Type B pancreatic cell (in vitro differentiated cells): Measurements from ENCODE around the gene MITD1. TPM values are rescaled to one million over a fixed set of nuclear protein-coding genes. Genes with fewer than 3 reads are reported as not detected.

Source experiments
- DNase-seq: peaks from one replicate; pipeline ENCODE4 v3.0.0; 2021; ENCODE audit warnings: mixed read lengths; ENCODE audit not compliant: unreplicated experiment; ENCODE audit errors: extremely low spot score
- H3K27ac Mint-ChIP-seq: 2 replicates; pipeline ENCODE4 v1.8.0; 2021; ENCODE audit warnings: mild to moderate bottlenecking, mixed read lengths
- H3K27me3 Mint-ChIP-seq: 2 replicates; pipeline ENCODE4 v1.8.0; 2021; ENCODE audit warnings: mixed read lengths
- H3K36me3 Mint-ChIP-seq: 2 replicates; pipeline ENCODE4 v1.8.0; 2021; ENCODE audit warnings: mixed read lengths
- H3K4me1 Mint-ChIP-seq: one replicate; pipeline ENCODE4 v1.8.0; 2021; ENCODE audit warnings: mixed read lengths; ENCODE audit not compliant: unreplicated experiment
- H3K4me3 Mint-ChIP-seq: 2 replicates; pipeline ENCODE4 v1.8.0; 2021; ENCODE audit warnings: mild to moderate bottlenecking, mixed read lengths
- H3K9me3 Mint-ChIP-seq: 2 replicates; pipeline ENCODE4 v1.8.0; 2021; ENCODE audit warnings: mixed read lengths
- total RNA-seq: library from RNA; stranded (reverse); gene quantifications from 2 replicates; pipeline ENCODE4 v1.2.1, GENCODE V29; 2021; ENCODE audit warnings: low replicate concordance
- TF ChIP-seq, protein P1 (sequence below): fragments of 200-600 bp; sonication (generic); conservative IDR thresholded peaks from 2 replicates; pipeline ENCODE4 v1.5.0; 2021; ENCODE audit warnings: antibody characterized with exemption, mild to moderate bottlenecking

Gene MITD1
- total RNA-seq, 1 donor from 2014 or later, result 30.0 TPM

DNA sequence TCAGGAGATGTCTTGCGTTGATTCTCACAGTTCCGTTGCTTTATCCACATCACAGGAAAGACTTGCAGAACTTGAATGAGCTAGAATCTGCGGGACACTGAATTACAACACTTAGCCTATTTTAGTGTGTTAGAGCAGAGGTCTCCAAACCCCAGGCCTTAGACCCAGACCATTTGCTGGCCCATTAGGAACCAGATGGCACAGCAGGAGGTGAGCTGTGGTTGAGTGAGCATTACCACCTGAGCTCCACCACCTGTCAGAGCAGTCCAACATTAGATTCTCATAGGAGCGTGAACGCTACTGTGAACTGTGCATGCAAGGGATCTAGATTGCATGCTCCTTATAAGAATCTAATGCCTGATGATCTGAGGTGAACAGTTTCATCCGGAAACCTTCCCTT lies 4.0 kb upstream of the MITD1 start:
- H3K36me3 Mint-ChIP-seq, result peaks cover 14% of the 10 kb centered on the region
- no peak for DNase-seq
- peaks cover 28% of the 10 kb centered on the region for H3K4me1 Mint-ChIP-seq

DNA sequence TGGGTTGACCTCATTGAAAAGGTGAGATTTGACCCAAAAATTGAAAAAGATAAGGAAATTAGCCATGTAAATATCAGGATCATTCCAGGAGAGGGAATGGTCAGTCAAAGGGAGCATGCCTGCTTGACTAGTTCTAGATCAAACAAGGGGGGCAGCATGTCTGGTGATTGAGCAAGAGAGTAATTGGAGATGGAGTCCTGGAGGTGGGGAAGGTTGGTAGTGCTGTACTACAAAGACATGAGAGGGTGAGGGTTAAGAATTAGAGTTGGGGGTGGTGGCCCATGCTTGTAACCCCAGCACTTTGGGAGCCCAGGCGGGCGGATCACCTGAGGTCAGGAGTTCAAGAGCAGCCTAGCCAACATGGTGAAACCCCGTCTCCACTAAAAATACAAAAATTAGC lies 2.2 kb upstream of the MITD1 start:
- peaks cover 7% of the 10 kb centered on the region for H3K36me3 Mint-ChIP-seq
- H3K9me3 Mint-ChIP-seq, result no peaks in the 10 kb centered on the region
- no peak overlapping the region for H3K27ac Mint-ChIP-seq
- peak overlapping the region; percentile 56 for H3K4me3 Mint-ChIP-seq
- no peaks in the 10 kb centered on the region for H3K27me3 Mint-ChIP-seq
- DNase-seq, result no peak
- peaks cover 37% of the 10 kb centered on the region for H3K4me1 Mint-ChIP-seq
- TF ChIP-seq, protein P1, sequence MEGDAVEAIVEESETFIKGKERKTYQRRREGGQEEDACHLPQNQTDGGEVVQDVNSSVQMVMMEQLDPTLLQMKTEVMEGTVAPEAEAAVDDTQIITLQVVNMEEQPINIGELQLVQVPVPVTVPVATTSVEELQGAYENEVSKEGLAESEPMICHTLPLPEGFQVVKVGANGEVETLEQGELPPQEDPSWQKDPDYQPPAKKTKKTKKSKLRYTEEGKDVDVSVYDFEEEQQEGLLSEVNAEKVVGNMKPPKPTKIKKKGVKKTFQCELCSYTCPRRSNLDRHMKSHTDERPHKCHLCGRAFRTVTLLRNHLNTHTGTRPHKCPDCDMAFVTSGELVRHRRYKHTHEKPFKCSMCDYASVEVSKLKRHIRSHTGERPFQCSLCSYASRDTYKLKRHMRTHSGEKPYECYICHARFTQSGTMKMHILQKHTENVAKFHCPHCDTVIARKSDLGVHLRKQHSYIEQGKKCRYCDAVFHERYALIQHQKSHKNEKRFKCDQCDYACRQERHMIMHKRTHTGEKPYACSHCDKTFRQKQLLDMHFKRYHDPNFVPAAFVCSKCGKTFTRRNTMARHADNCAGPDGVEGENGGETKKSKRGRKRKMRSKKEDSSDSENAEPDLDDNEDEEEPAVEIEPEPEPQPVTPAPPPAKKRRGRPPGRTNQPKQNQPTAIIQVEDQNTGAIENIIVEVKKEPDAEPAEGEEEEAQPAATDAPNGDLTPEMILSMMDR, result no peak

More for the DNA sequence above, 4.0 kb upstream of the MITD1 start:
- no peaks in the 10 kb centered on the region for H3K27me3 Mint-ChIP-seq
- H3K4me3 Mint-ChIP-seq, result no peak overlapping the region
- no peak overlapping the region for H3K27ac Mint-ChIP-seq
- TF ChIP-seq, protein P1, result no peak
- no peaks in the 10 kb centered on the region for H3K9me3 Mint-ChIP-seq

DNA sequence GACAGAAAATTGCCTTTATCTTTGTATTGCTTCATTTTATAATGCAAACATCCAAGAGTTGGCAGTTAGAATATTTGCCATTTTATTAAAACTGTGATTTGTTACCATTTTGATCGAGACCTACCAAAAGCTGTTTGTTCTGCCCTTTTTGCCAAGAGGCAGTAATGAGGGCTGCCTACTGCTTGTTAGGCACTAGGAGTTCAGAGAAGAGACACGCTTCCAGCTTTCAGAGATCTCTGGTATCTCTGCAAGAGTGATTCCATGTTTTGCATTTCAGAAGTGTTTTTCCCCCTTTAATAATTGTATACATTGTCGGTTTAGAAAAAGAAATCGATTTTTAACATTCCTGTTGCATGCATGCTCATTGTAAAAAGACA lies 754 bp upstream of the MITD1 start:
- no peak for DNase-seq
- TF ChIP-seq, protein P1, result no peak
- Mint-ChIP-seq H3K27me3 (no peaks in the 10 kb centered on the region), H3K27ac (peak overlapping the region; percentile 94), H3K9me3 (no peaks in the 10 kb centered on the region), H3K4me1 (peaks cover 37% of the 10 kb centered on the region), H3K4me3 (peak overlapping the region; percentile 100), H3K36me3 (peaks cover 4% of the 10 kb centered on the region)

DNA sequence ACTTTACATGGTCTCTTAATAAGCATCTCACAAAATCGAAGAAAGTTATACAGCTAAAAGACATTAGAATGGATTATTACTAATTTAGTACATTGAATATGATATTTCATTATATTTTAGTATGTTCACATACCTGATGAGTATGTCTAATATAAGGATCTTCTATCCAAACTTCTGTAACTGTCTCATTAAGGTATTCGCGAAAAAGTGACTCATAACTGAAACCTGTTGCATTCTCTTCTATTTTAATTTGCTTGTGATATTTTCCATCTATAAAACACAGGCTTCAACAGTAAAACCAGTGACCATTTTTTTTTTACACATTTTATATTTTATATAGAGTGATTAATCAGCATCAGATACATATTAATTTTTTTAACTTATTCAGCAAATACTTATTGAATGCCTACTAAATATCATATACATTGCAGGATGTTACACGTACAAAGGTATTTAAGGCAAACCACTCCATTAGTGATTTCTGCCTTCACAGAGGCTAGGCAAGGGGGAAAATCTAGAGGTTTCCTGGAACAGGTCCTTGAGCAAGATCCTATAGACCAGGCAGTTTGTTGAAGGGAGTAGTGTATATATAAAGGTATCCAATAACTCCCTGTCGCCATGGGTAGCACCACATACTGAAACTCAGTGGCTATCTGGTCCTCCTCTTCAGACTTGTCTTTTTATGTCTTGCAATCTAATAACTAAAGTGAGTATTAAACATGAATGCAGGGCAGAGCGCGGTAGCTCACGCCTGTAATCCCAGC lies 9.3 kb downstream of the MITD1 start:
- Mint-ChIP-seq H3K4me3 (no peak overlapping the region), H3K27ac (no peak overlapping the region), H3K4me1 (no peaks in the 10 kb centered on the region), H3K9me3 (no peaks in the 10 kb centered on the region), H3K27me3 (no peaks in the 10 kb centered on the region), H3K36me3 (peaks cover 5% of the 10 kb centered on the region)
- DNase-seq, result no peak
- TF ChIP-seq, protein P1, result no peak

DNA sequence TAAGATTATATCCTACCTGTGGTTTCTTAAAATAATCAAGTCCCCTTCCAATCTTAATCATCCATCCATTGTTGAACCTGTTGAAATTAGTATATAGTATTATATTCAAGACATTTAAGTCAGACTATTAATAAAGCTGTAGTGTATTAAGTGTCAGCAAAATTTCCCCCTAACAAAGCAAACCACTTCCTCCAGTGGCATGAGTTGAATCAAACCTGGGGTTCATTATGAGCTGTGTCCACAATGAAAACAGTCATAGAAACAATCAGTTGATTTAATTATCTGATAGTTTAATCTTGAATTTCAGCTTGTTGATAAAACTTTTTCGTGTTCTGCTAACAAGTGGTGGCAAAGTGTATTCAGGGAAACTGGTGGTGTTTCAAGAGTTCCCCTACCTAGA lies 11.3 kb downstream of the MITD1 start:
- no peak overlapping the region for H3K4me3 Mint-ChIP-seq
- no peak for DNase-seq
- H3K36me3 Mint-ChIP-seq, result peaks cover 5% of the 10 kb centered on the region
- TF ChIP-seq, protein P1, result no peak
- H3K4me1 Mint-ChIP-seq, result no peaks in the 10 kb centered on the region
- H3K27ac Mint-ChIP-seq, result no peak overlapping the region
- H3K27me3 Mint-ChIP-seq, result no peaks in the 10 kb centered on the region
- H3K9me3 Mint-ChIP-seq, result no peaks in the 10 kb centered on the region
